Measurements from ENCODE around the gene ZNF74. TPM values are rescaled to one million over a fixed set of nuclear protein-coding genes. Genes with fewer than 3 reads are reported as not detected.

The ZNF74 gene
- total RNA-seq, 4 donors from 2014 or later: 9.6 to 20.0 (median 15.0) TPM

- H3K36me3 ChIP-seq: peaks cover 0 to 28% (median 22%) of the 10 kb centered on the region in 4 donors
- 95% methylated on average over 5 of the region's 5 CpGs for WGBS
Measured at GRCh38 chr22:20398420-20398819, 4.5 kb downstream of the ZNF74 start.

GRCh38 chr22:20399866-20400605 lies 6.1 kb downstream of the ZNF74 start:
- TF ChIP-seq CTCF (IDR thresholded peaks at IDR 0.05) (no peak), EP300 (IDR thresholded peaks at IDR 0.05) (no peak), POLR2AphosphoS5 (IDR thresholded peaks at IDR 0.05) (no peak), POLR2A (IDR thresholded peaks at IDR 0.05; ENCODE audit: low read depth) (no peak)
- intact Hi-C loops (cut with DNase I): loop anchor here (10.0 kb wide), 1 partner anchor 75 kb away; the partner anchor contains the start of gene DGCR6L
- Histone ChIP-seq H3K4me1 (peaks cover 2 to 20% (median 14%) of the 10 kb centered on the region in 4 donors), H3K9me3 (no peaks in the 10 kb centered on the region), H3K4me3 (no peak overlapping the region), H3K27ac (replicated peaks in 1 of 4) (no peak overlapping the region), H3K36me3 (peaks cover 2 to 44% (median 31%) of the 10 kb centered on the region in 4 donors), H3K27me3 (no peaks in the 10 kb centered on the region)
- 98% methylated on average over 4 of the region's 4 CpGs for WGBS
- DNase-seq (ENCODE audit: extremely low spot score): no peak

More at GRCh38 chr22:20398420-20398819, 4.5 kb downstream of the ZNF74 start:
- intact Hi-C loops (cut with DNase I): loop anchor here (10.0 kb wide), 1 partner anchor 74 kb away; the partner anchor contains the start of gene DGCR6L
- Histone ChIP-seq H3K27me3 (no peaks in the 10 kb centered on the region), H3K4me1 (peaks cover 12 to 33% (median 26%) of the 10 kb centered on the region in 4 donors), H3K27ac (replicated peaks in 1 of 4) (no peak overlapping the region), H3K4me3 (no peak overlapping the region), H3K9me3 (no peaks in the 10 kb centered on the region)
- DNase-seq (ENCODE audit: extremely low spot score): no peak
- TF ChIP-seq EP300 (IDR thresholded peaks at IDR 0.05) (no peak), POLR2AphosphoS5 (IDR thresholded peaks at IDR 0.05) (no peak), CTCF (IDR thresholded peaks at IDR 0.05) (no peak), POLR2A (IDR thresholded peaks at IDR 0.05; ENCODE audit: low read depth) (no peak)

GRCh38 chr22:20400606-20401375 lies 6.8 kb downstream of the ZNF74 start:
- H3K36me3 ChIP-seq: peaks cover 9 to 52% (median 39%) of the 10 kb centered on the region in 4 donors
- H3K27me3 ChIP-seq: no peaks in the 10 kb centered on the region
- DNase-seq (ENCODE audit: extremely low spot score): no peak
- peaks cover 0 to 13% (median 6%) of the 10 kb centered on the region in 4 donors for H3K4me1 ChIP-seq
- H3K27ac ChIP-seq (replicated peaks in 1 of 4): no peak overlapping the region
- H3K9me3 ChIP-seq: no peaks in the 10 kb centered on the region
- intact Hi-C loops (cut with DNase I): no loop called here
- WGBS: 93% methylated on average over 5 of the region's 15 CpGs
- H3K4me3 ChIP-seq: no peak overlapping the region
- TF ChIP-seq EP300 (IDR thresholded peaks at IDR 0.05): no peak
- no peak for TF ChIP-seq POLR2A (IDR thresholded peaks at IDR 0.05; ENCODE audit: low read depth)
- TF ChIP-seq CTCF (IDR thresholded peaks at IDR 0.05): no peak
- no peak for TF ChIP-seq POLR2AphosphoS5 (IDR thresholded peaks at IDR 0.05)

GRCh38 chr22:20401376-20402014 lies 7.5 kb downstream of the ZNF74 start:
- H3K27ac ChIP-seq (replicated peaks in 1 of 4): no peak overlapping the region
- 86% methylated on average over 11 of the region's 13 CpGs for WGBS
- intact Hi-C loops (cut with DNase I): no loop called here
- H3K4me3 ChIP-seq: no peak overlapping the region
- no peak for TF ChIP-seq POLR2A (IDR thresholded peaks at IDR 0.05; ENCODE audit: low read depth)
- TF ChIP-seq EP300 (IDR thresholded peaks at IDR 0.05): no peak
- no peak for TF ChIP-seq POLR2AphosphoS5 (IDR thresholded peaks at IDR 0.05)
- TF ChIP-seq CTCF (IDR thresholded peaks at IDR 0.05): no peak
- no peaks in the 10 kb centered on the region for H3K9me3 ChIP-seq
- H3K27me3 ChIP-seq: no peaks in the 10 kb centered on the region
- DNase-seq (ENCODE audit: extremely low spot score): no peak
- peaks cover 16 to 59% (median 46%) of the 10 kb centered on the region in 4 donors for H3K36me3 ChIP-seq
- peaks cover 0 to 6% (median 3%) of the 10 kb centered on the region in 4 donors for H3K4me1 ChIP-seq
